ENCODE measurements around the gene SUMF1.

DNA sequence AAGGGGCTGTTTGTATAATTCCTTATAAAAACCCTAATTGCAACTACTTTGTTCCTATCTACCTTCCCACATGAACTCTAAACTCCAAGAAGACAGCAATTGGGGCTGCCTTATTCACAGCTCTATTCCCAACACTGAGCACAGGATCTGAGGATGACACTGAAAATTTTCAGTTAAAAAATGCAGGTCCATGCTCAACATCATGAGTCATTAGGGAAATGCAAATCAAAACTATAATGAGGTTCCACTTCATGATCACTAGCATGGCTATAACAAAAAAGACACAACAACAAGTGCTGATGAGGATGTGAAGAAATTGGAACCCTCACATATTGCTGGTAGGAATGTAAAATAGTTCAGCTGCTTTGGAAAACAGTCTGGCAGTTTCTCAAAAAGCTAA, 12.9 kb downstream of the SUMF1 start:
- TF ChIP-seq, protein P1, sequence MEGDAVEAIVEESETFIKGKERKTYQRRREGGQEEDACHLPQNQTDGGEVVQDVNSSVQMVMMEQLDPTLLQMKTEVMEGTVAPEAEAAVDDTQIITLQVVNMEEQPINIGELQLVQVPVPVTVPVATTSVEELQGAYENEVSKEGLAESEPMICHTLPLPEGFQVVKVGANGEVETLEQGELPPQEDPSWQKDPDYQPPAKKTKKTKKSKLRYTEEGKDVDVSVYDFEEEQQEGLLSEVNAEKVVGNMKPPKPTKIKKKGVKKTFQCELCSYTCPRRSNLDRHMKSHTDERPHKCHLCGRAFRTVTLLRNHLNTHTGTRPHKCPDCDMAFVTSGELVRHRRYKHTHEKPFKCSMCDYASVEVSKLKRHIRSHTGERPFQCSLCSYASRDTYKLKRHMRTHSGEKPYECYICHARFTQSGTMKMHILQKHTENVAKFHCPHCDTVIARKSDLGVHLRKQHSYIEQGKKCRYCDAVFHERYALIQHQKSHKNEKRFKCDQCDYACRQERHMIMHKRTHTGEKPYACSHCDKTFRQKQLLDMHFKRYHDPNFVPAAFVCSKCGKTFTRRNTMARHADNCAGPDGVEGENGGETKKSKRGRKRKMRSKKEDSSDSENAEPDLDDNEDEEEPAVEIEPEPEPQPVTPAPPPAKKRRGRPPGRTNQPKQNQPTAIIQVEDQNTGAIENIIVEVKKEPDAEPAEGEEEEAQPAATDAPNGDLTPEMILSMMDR (IDR thresholded peaks at IDR 0.05), result no peak
- TF ChIP-seq POLR2A (IDR thresholded peaks at IDR 0.05), result no peak

All from adrenal gland (tissue), 5 donors.